HG02938 (cell line): Measurements from ENCODE around the gene NSD2.

ENCODE experiments used
- ATAC-seq: cut with Tn5 transposase; IDR thresholded peaks from one replicate; pipeline ENCODE4 v1.9.1; 2021; ENCODE audit warnings: mild to moderate bottlenecking, moderate library complexity; ENCODE audit not compliant: unreplicated experiment

NSD2 gene

DNA sequence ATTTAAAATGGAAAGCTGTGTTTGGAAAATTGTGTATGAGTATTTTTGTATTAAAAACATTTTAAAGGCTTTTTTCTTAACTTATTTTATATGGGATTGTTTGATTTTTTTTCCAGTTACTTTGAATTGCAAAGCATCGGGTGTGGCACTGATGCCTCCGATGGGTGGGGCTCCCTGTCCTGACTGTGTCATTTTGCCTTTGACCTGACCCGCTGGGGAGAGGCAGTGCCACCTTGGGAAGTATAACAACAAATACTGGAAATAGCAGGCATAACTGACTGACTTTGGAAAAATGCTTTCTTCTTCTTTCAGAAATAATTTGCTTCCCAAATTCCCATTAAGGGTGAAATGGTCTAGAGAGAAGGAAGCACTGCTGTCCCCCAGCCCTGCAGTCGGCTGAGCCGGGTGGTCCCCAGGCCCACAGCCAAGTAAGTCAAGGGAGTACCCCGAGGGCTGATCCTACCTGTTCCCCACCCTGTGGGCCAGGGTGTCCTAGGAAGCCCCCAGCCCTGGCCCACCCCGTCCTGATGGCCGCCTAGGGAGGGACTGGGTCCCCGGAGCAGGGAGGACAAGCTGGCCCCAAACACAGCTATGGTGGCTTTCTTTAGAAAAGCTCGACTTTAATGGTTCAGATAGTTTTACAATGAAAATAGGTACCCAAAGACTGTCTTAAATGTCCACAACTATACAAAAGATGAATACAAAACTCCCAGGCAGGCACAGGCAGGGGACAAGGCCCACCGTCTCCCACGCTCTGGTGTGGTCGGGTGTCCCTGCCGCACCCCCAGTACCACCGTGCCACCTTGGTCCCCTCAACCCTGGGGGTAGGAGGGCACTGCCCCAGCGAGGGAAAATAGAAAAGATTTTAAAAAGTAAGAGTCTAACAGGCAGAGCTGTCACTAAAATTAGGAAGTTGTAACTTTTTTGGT is 111.2 kb downstream of the NSD2 start:
- ATAC-seq: no peak

- no peak for ATAC-seq
Observed at GRCh38 chr4:1983053-1983845, 112.1 kb downstream of the NSD2 start.

DNA sequence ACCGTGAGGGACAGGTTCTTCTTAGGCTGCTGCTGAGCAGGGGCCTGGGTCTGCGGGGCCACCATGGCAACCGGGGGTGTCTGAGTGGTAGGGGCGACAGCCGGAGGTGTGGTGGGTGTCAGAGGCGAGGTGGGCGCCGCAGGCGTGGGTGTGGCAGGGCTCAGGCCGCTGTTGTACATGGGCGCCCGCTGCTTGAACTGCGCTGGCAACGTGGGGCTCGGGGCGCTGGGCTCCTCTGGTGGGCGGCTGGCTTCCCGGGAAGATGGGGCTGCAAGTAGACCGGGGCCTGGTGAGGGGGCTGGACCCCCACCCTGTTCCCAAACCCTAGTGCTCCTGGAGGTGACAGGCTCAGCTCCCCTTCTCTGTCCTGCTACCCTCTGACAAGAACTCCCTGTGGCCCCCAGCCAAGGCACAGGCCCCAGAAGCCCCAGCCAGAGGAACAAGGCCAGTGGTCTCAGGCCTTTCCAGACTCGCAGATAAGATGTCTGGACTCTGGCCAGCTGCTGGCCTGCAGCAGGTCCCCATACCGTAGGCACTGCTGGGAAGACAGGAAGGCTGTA is 112.7 kb downstream of the NSD2 start:
- no peak for ATAC-seq

- ATAC-seq: no peak
Observed at GRCh38 chr4:1984406-1985191, 113.4 kb downstream of the NSD2 start.

DNA sequence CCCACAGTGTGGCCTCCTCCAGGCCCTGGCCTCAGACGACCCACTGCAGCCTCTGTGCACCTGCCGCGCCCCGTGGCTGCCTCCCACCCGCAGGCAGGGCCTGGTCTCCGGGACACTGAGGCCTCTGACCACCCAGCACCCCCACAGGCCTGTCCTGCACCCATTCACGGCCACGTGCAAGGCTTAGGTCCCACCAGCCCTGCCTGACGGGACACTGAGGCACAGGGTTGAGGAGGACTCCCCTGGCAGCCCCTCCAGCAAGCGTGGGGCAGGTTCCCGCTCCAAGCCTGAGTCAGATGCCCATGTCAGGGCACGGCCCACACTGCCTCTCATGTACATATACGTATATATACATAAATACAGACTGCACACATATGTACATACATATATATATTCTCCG is 114.1 kb downstream of the NSD2 start:
- no peak for ATAC-seq

DNA sequence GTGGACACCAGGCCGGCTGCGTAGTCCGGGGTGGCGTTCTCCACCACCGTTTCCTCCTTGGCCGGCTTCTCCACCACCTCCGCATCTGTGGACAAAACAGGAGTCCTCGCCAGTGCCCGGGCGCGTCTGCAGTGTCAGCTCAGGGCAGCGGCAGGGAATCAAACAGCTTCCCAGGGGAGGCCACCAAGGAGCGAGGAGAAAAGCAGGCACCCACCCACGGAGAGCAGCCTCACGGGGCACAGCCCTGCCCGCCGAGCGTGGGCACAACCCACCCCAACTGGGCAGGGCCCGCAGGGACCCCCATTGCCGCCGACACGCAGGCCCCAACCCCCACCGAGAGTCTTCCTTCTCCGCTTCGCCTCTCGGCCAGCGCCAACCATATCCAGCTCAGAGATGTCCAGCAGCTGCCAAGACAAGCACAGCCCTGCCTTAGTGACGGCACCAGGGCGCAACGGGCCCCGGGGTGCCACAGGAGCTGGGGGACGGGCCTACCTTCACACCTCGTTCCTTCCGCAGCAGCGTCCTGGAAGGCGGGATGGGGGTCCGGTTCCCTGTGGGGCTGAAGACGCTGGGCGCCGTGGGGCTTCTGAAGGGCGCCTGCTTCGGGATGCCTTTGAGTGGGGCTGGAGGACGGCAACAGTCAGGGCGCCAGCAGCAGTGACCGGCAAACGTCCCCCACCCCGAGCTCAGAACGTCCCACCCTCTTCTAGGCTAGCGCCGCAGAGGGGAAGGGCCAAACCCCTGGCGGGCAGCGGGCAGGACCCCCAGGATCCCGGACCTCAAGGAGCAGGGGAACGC is 114.8 kb downstream of the NSD2 start:
- ATAC-seq: no peak

DNA sequence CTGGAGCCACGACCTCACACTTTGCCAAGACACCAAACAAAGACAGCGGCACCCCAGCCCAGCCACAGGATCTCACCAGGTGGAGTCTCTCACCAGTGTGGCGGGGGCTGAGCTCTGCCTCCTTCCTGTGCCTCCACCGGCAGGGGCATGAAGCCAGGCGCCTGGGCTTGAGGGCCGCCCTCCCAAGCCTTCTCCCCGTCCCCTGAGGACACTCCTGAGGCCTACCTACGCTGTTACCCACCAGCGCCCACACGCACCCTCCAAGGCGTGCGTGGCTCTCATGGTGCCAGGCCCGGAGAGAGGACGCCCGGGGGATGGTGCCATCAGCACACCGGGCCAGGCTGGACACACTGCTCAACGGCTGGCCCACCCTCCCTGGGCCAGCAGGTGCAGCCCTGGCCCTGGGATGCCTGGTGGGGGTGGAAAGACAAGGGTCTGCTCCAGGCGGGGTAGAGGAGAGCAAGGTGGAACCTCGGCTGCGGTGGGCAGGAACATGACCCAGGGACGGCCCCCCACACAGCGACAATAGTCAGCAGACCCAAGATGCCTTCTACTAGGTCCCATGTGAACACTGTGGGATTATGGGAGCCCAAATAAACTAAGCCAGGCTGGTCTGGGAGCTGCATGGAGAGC is 115.5 kb downstream of the NSD2 start:
- ATAC-seq: no peak

DNA sequence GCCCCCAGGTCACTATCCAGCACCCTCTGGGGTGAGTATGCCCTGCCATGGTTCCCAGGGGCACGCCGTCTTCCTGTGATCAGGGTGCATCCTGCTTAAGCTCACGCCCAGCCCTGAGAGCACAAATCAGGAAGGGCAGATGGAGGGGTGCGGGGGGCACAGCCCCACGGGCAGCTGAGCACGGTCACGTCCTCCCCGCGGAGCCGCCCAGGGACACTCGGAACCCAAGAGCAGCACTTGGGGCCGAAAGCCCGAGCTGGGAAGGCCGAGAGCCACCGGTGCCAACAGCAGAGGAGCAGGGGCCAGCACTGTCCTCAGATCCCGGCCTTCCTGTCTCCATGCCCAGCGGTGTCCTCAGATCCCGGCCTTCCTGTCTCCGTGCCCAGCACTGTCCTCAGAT is 116.1 kb downstream of the NSD2 start:
- no peak for ATAC-seq

DNA sequence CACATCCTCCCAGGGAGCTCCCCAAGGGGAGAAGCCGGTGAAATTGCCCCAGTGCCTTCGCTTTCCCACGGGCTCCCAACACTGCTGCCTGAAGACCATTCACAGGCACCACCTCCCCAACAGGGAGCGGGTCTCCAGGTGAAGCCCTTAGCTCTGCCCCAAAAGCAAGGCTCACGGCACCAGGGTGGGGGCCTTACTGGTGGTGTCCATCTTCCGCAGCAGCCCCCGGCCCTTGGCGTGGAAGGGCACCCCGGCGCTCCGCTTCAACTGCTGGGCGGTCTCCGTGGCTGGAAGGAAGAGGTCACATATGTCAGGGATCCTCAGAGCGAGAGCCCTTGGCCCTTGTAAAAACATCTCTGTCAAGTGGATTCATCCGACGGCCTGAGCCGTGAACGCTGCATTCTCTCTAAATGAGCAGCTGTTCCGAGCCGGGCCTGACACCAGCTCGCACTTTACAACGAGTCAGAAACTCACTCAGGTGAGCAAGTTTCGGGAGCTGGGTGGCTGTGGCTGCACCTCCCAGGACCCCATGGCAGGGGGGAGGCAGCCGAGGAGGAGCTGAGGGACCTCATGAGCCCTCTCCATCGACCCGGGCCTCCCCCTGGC is 116.6 kb downstream of the NSD2 start:
- no peak for ATAC-seq

DNA sequence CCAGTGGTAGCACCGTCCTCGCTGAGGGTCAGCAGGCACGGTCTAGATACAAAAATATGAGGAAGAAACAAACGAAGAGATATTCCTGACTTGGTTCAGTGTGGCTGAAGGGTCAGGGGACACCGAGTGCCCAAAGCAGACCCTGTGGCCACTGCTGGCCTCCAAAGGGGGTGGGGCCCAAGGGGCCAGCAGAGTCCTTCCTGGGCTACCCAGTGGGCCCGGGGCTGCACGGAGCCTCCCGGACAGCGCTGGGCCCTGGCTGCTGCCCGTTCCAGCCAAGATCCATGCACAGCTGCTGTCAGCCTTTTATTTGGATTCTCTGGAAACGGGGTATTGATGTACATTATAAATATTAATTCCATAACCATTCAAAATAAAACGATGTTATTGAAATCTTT is 117.1 kb downstream of the NSD2 start:
- ATAC-seq: no peak

GRCh38 chr4:1989533-1990347 is 118.5 kb downstream of the NSD2 start:
- ATAC-seq: no peak

DNA sequence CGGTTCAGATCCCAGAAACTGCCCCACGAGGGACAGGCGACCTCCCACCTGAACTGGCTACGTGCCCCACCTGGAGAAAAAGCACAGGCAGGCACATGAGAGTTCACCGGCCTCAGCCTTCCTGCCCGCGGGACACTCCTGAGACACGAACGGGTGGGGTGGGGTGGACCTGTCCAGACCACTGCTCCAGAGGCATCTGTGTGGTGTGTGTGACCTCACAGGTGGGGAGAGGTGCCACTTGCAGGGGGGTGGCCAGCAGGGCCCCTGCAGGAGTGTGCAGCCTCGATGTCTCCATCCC is 119.1 kb downstream of the NSD2 start:
- ATAC-seq: no peak

DNA sequence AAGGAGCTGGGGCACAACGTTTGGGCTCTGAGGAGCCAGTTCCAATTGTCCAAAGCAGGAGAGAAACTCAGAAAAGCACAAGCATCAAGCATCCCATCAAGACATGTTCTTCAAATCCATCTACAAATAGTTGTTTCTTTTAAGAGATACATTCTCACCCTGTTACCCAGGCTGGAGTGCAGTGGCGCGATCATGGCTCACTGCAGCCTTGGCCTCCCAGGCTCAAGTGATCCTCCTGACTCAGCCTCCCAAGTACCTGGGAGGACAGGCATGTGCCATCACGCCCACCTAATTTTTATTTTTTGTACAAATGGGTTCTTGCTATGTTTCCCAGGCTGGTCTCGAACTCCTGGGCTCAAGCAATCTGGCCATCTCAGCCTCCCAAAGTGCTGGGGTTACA is 119.5 kb downstream of the NSD2 start:
- ATAC-seq: no peak

- no peak for ATAC-seq
Observed at GRCh38 chr4:1991087-1991486, 119.9 kb downstream of the NSD2 start.

DNA sequence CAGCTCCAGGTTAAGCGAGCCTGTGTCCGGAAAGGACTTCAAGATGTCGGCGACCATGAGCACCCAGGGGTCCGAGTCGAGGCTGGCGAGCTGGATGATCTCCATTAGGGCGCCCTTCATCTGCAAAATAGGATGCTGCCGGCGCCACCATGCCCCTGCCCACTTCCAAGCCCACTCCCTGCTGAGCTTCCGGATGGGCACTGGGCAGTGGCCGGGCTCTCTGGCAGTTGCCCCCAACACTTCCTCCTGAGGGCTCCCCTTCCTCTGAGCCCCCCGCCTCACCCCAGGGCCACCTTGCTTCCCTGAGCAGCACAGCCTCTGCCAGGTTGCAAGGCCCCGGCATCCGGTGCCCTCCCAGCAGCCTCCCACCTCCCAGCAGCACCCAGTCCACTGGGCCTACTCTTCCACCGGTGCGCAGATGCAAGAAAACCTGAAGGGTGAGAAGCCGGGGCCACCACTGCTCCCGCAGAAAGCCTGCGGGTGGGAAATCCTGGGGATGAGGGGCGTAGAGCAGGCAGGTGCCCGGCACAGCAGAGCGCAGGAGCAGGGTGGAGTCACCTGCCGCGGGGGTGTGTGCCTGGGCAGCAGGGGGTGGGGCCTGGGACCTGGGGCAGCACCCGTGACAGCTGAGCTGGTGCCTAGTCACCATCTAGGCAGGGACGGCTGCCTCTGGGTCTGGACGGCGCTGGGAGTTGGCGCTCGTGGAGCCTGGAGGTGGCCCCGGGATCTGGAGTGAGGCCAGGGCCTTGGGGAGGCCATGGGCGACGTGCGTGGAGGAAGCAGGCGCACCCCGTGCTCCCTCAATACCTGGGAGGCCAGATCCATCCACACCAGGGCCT is 120.6 kb downstream of the NSD2 start:
- no peak for ATAC-seq

DNA sequence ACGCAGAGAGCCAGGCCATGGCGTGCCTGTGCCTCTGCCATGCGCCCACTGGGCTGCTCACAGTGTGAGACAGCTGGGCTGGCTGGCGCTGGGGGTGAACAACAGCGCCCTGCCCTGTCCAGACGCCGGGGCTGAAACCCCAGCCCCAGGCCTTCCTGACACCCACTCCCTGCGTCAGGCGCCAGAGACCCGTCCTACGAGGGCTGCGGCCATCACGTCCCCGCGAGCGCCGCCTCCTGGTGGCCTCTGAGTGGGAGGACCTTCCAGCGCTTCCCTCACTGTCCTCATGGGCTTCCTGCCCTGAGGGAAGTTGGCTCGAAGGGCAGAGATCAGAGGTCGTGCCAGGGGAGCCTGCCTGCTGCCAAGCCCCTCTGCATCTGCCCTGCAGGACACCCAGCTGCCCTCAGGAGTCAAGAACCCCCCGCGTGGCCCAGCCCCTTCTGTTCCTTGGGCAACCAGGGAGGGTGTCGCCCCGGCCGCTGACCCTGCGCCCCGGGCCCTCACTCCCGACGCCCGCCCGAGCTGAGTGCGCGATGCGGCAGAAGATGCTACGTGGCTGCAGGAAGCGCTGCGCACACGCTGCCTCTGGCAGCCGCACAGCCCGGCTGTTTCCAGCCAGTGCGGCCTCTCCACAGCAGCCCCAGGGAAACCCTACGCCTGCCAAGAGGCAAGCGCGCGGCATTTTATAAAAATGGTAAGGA is 121.4 kb downstream of the NSD2 start:
- no peak for ATAC-seq

- no peak for ATAC-seq
Observed at GRCh38 chr4:1993169-1993516, 122.0 kb downstream of the NSD2 start.
